Spleen (tissue), 11 donors: Measurements from ENCODE around the gene CASQ2. TPM values are rescaled to one million over a fixed set of nuclear protein-coding genes. Genes with fewer than 3 reads are reported as not detected.

Experiments
- DNase-seq: peaks from one replicate; pipeline ENCODE4 v3.0.0-alpha.2; 2020
- H3K27ac ChIP-seq, 8 donors: fragments of 200-600 bp; sonication (generic) in 7 of 8; 1 replicate in 4 of 8; 2 replicates in 4 of 8; pipeline versions ENCODE4 v1.5.0 to v1.8.0; 2016 to 2021; ENCODE audit warnings: inconsistent platforms in 4 of 8, mild to moderate bottlenecking in 4 of 8, moderate library complexity in 1 of 8
- H3K27me3 ChIP-seq, 7 donors: fragments of 200-600 bp; sonication (generic) in 6 of 7; replicated peaks in 1 of 7; 1 replicate in 4 of 7; 2 replicates in 3 of 7; pipeline versions ENCODE4 v1.5.0 to v1.8.0; 2016 to 2021; ENCODE audit warnings: inconsistent platforms in 3 of 7, mild to moderate bottlenecking in 1 of 7
- H3K36me3 ChIP-seq, 6 donors: fragments of 200-600 bp; sonication (generic) in 5 of 6; 1 replicate in 4 of 6; 2 replicates in 2 of 6; pipeline versions ENCODE4 v1.5.0 to v1.8.0; 2016 to 2021; ENCODE audit warnings: inconsistent platforms in 2 of 6
- H3K4me1 ChIP-seq, 6 donors: fragments of 200-600 bp; sonication (generic) in 5 of 6; 1 replicate in 3 of 6; 2 replicates in 3 of 6; pipeline versions ENCODE4 v1.5.0 to v1.8.0; 2016 to 2021; ENCODE audit warnings: inconsistent platforms in 3 of 6
- H3K4me3 ChIP-seq, 8 donors: fragments of 200-600 bp; sonication (generic) in 7 of 8; 1 replicate in 4 of 8; 2 replicates in 4 of 8; pipeline versions ENCODE4 v1.5.0 to v1.8.0; 2016 to 2021; ENCODE audit warnings: inconsistent platforms in 4 of 8, mild to moderate bottlenecking in 4 of 8, moderate library complexity in 2 of 8
- H3K9me3 ChIP-seq, 8 donors: fragments of 200-600 bp; sonication (generic) in 7 of 8; 1 replicate in 4 of 8; 2 replicates in 4 of 8; pipeline versions ENCODE4 v1.5.0 to v1.8.0; 2016 to 2021; ENCODE audit warnings: inconsistent platforms in 4 of 8
- POLR2A ChIP-seq, 3 donors: fragments of 450-650 bp; IDR thresholded peaks; one replicate each; pipeline ENCODE4 v1.5.1; 2017; ENCODE audit warnings: antibody characterized with exemption in 3 of 3, mild to moderate bottlenecking in 1 of 3
- POLR2AphosphoS5 ChIP-seq, 3 donors: sonication (generic); formaldehyde crosslinking; IDR thresholded peaks; one replicate each; pipeline ENCODE4 v1.5.1; 2017; ENCODE audit warnings: antibody characterized with exemption in 3 of 3
- WGBS, 5 donors: extraction: QIAGEN DNeasy Blood & Tissue Kit in 3 of 5; methylation state at CpG; one replicate each; pipeline versions ENCODE4 v1.1.5 to v1.1.7; 2013 to 2018; 5-methylcytosine and 5-hydroxymethylcytosine counted together
- intact Hi-C: fragments of 100-400 bp; cut with DNase I; formaldehyde crosslinking; loops from one replicate; pipeline ENCODE4 v1.15.0; 2023; ENCODE audit warnings: low total_unique reads
- polyA plus RNA-seq, 3 donors: library from polyadenylated mRNA; stranded (reverse); fragments of 200-250 nt; gene quantifications; one replicate each; pipeline ENCODE4 v1.2.1, GENCODE V29; 2013
- total RNA-seq, 7 donors: library from RNA; depleted of rRNA in 3 of 7; stranded (reverse); fragments of >200 nt in 3 of 7; fragmentation: NEBNext Ultra II Directional in 4 of 7; extraction: Animal tissue kit (Norgen Biotek cat#: 25700) in 4 of 7; gene quantifications; one replicate each; pipeline versions ENCODE4 v1.1.0 to v1.2.1, GENCODE V29; 2016 to 2021
- TF ChIP-seq, protein P1 (sequence below), 11 experiments: fragments of 200-600 bp in 7 of 11; fragments of 450-650 bp in 4 of 11; sonication (generic) in 4 of 11; IDR thresholded peaks in 8 of 11; conservative IDR thresholded peaks in 3 of 11; 1 replicate in 7 of 11; 2 replicates in 4 of 11; pipeline versions ENCODE4 v1.4.0 to v1.8.0; 2016 to 2021; ENCODE audit warnings: antibody characterized with exemption in 11 of 11, inconsistent platforms in 4 of 11, mild to moderate bottlenecking in 1 of 11
- donor health status: healthy with polysubstance abuse.
- donor health status: DM: no; HTN: no; CAD: no; lungs with moderate emphysema.
- donor health status: DM: no; HTN: no; CAD: no.
- donor health status: Bipolar disorder and iron deficiency.
- donor health status: healthy.
- donor health status: DM: no; HTN: no; CAD: no.
- donor health status: DM: yes; HTN: yes; CAD: no.

CASQ2 gene
- total and polyA plus RNA-seq, 10 donors, result 0.24 to 0.93 (median 0.51) TPM

DNA sequence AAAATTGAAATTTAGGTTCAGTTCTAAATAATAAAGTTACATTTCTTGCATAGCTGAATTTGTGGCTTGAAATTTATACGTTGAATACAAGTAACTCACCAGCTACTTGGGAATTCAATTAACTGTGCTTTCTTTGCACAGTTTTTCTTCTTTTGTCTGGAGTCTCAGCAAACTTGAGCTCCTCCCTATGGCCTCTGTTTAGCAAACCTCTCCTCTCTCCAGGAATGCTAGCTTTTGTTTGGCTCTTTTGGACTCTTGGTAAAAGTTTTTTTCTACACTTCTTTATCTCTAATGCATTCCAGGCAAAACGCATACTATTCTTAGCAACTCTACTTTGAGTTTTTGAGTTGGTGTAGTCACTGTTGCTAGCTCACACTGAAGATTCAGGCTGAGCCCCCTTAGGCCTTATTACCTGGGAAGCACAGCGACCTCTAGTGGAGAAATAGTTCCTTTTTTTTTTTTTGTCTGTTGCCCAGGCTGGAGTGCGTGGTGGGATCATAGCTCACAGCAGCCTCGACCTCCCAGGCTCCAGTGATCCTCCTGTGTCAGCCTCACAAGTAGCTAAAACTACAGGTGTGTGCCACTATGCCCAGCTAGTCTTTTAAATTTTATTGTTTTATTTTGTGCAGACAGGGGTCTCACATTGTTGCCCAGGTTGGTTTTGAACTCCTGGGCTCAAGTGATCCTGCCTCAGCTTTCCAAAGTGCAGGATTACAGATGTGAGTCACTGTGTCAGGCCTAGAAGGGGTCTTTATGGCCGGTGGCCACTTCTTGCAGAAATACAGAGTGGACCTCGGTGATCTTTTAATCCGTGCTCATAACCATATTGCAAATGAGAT is 61.7 kb downstream of the CASQ2 start:
- TF ChIP-seq, protein P1, sequence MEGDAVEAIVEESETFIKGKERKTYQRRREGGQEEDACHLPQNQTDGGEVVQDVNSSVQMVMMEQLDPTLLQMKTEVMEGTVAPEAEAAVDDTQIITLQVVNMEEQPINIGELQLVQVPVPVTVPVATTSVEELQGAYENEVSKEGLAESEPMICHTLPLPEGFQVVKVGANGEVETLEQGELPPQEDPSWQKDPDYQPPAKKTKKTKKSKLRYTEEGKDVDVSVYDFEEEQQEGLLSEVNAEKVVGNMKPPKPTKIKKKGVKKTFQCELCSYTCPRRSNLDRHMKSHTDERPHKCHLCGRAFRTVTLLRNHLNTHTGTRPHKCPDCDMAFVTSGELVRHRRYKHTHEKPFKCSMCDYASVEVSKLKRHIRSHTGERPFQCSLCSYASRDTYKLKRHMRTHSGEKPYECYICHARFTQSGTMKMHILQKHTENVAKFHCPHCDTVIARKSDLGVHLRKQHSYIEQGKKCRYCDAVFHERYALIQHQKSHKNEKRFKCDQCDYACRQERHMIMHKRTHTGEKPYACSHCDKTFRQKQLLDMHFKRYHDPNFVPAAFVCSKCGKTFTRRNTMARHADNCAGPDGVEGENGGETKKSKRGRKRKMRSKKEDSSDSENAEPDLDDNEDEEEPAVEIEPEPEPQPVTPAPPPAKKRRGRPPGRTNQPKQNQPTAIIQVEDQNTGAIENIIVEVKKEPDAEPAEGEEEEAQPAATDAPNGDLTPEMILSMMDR (IDR thresholded peaks at IDR 0.05 in 8 of 11, conservative IDR thresholded peaks at IDR 0.05 in 3 of 11), result peak in 9 of 11 experiments; percentile 11 to 60 (median 51)
- TF ChIP-seq POLR2AphosphoS5 (IDR thresholded peaks at IDR 0.05) (no peak), POLR2A (IDR thresholded peaks at IDR 0.05) (no peak)
- no peaks in the 10 kb centered on the region for H3K9me3 ChIP-seq
- no peaks in the 10 kb centered on the region for H3K36me3 ChIP-seq
- no peaks in the 10 kb centered on the region for H3K4me1 ChIP-seq
- WGBS, 5 donors, result 38 to 59% (median 55%) methylated on average over 8 of the region's 8 CpGs
- peaks cover 0 to 31% (median 0%) of the 10 kb centered on the region in 7 donors for H3K27me3 ChIP-seq
- no peak overlapping the region for H3K27ac ChIP-seq
- no peak overlapping the region for H3K4me3 ChIP-seq
- DNase-seq, result no peak
- intact Hi-C loops, result loop anchor here (10.0 kb wide), 1 partner anchor 92 kb away; no protein-coding TSS in a partner anchor

GRCh38 chr1:115705963-115706362 is 62.6 kb downstream of the CASQ2 start:
- TF ChIP-seq POLR2A (IDR thresholded peaks at IDR 0.05), result no peak
- TF ChIP-seq, protein P1 (IDR thresholded peaks at IDR 0.05 in 8 of 11, conservative IDR thresholded peaks at IDR 0.05 in 3 of 11), result no peak
- TF ChIP-seq POLR2AphosphoS5 (IDR thresholded peaks at IDR 0.05), result no peak
- 89 to 95% (median 94%) methylated on average over 9 of the region's 9 CpGs for WGBS, 5 donors
- intact Hi-C loops, result loop anchor here (10.0 kb wide), 1 partner anchor 91 kb away; no protein-coding TSS in a partner anchor

DNA sequence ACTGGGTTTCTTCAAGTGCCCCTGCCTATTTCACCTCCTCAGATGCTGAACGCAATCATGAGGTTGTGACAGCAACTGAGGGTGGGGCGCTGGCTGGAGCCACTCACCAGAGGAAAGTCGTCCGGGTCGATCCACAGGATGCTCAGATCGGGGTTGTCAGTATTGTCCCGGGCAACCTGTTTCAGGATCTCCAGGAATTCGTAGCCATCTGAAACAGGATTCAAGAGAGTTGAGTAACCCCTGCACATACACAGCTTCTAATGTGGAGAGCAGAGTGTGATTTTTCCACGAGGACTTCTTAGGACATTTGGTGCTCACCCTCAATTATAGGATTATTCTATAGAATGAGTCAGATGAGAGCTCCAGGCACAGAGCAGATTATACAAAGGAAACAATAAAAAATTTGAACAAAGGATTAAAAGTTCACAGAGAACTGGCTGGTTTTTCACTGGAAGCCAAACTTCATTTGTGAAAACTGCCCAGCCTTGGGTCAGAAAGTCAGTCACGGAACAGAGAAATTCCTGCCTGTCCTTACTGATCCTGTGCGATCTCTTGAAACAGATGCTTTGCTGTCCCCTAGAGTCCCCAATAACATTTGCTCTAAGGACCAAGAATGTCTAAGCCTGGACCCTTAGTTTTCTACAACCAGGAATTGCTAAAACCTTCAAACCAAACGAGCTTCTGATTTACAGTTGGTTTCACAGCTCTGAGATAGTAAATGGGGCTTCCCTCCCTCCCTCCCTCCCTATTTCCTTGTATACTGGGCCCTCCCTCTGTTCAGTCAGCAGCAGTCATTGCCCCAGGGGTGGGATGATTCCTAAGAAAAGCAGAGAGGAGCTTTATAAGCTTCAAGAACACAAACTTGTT is 63.2 kb downstream of the CASQ2 start:
- Histone ChIP-seq H3K36me3 (no peaks in the 10 kb centered on the region), H3K4me3 (no peak overlapping the region), H3K4me1 (no peaks in the 10 kb centered on the region), H3K27me3 (peaks cover 0 to 17% (median 0%) of the 10 kb centered on the region in 7 donors), H3K9me3 (no peaks in the 10 kb centered on the region), H3K27ac (no peak overlapping the region)
- DNase-seq, result no peak
- 79 to 92% (median 84%) methylated on average over 6 to 12 of the region's 12 CpGs for whole genome bisulfite sequencing, 5 donors
- intact Hi-C loops, result loop anchor here (10.0 kb wide), 1 partner anchor 91 kb away; no protein-coding TSS in a partner anchor
- TF ChIP-seq, protein P1 (IDR thresholded peaks at IDR 0.05 in 8 of 11, conservative IDR thresholded peaks at IDR 0.05 in 3 of 11), result no peak
- no peak for TF ChIP-seq POLR2AphosphoS5 (IDR thresholded peaks at IDR 0.05)

More at GRCh38 chr1:115705963-115706362, 62.6 kb downstream of the CASQ2 start:
- Histone ChIP-seq H3K27me3 (peaks cover 0 to 23% (median 0%) of the 10 kb centered on the region in 7 donors), H3K4me3 (no peak overlapping the region), H3K27ac (no peak overlapping the region), H3K9me3 (no peaks in the 10 kb centered on the region), H3K4me1 (no peaks in the 10 kb centered on the region), H3K36me3 (no peaks in the 10 kb centered on the region)
- no peak for DNase-seq
